OCI-LY7 (cell line): ENCODE results near the gene ERCC8.

Experiments used
- EZH2phosphoT487 ChIP-seq: fragments of 200-600 bp; sonication (generic); IDR thresholded peaks from 2 replicates; pipeline ENCODE4 v1.6.1; 2018; ENCODE audit warnings: low read depth, borderline replicate concordance, mild to moderate bottlenecking, mixed run types, antibody characterized with exemption, low read length, moderate library complexity, mixed read lengths
- TF ChIP-seq, protein P1 (sequence below): fragments of 200-600 bp; sonication (generic); conservative IDR thresholded peaks from 2 replicates; pipeline ENCODE4 v1.5.1; 2014; ENCODE audit warnings: mild to moderate bottlenecking, antibody characterized with exemption, low read length, moderate library complexity, mixed read lengths

DNA sequence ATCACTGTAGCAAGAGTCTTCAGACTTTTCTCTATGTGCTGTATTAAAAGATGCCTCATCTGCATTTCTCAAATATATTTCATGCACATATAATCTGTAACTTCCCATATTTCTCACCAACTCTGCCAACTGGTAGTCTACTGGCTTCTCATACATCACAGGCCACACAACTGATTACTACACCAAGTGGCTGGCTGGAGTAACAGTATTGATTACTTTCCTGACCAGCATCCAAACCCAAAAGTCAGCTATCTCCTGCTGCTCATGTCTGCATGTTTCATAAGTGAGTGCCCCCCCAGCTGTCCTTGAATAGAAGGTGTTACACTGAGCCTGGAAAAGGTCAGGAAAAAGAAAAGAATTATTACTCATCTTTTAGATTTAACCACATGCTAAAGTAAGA is 17.4 kb downstream of the ERCC8 start:
- TF ChIP-seq, protein P1, sequence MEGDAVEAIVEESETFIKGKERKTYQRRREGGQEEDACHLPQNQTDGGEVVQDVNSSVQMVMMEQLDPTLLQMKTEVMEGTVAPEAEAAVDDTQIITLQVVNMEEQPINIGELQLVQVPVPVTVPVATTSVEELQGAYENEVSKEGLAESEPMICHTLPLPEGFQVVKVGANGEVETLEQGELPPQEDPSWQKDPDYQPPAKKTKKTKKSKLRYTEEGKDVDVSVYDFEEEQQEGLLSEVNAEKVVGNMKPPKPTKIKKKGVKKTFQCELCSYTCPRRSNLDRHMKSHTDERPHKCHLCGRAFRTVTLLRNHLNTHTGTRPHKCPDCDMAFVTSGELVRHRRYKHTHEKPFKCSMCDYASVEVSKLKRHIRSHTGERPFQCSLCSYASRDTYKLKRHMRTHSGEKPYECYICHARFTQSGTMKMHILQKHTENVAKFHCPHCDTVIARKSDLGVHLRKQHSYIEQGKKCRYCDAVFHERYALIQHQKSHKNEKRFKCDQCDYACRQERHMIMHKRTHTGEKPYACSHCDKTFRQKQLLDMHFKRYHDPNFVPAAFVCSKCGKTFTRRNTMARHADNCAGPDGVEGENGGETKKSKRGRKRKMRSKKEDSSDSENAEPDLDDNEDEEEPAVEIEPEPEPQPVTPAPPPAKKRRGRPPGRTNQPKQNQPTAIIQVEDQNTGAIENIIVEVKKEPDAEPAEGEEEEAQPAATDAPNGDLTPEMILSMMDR, result no peak
- TF ChIP-seq EZH2phosphoT487, result no peak
